GM12892 (cell line): ENCODE data around the gene PTPRN2.

Experiments used
- POLR2A ChIP-seq: IDR thresholded peaks from 2 replicates; pipeline ENCODE4 v1.6.1; 2011; ENCODE audit warnings: low read depth, low read length, control low read depth
- POLR2AphosphoS5 ChIP-seq: IDR thresholded peaks from 2 replicates; pipeline ENCODE4 v1.6.1; 2011; ENCODE audit warnings: low read depth, low read length, control low read depth
- TAF1 ChIP-seq: IDR thresholded peaks from 2 replicates; pipeline ENCODE4 v1.6.1; 2011; ENCODE audit warnings: low read depth, mild to moderate bottlenecking, control low read depth, low read length, borderline replicate concordance

DNA sequence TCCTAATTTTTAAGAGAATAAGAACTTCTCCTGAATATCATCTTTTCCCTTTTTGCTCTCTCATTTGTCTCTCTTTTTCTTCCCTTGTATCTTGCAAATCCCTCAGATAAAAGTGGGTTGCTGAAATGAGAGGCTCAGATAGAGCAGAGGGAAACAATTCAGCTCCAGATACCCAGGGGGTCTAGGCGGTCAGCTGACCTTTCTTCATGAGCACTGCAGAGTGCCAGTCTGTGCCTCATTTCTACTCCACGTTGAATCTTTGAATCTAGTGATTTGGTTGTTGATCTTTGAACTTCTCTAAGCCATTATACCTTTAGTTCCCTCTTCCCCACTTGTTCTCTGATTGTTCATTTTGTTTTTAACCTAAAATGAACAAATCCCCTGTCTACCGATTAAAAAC is 572.6 kb downstream of the PTPRN2 start:
- TF ChIP-seq POLR2AphosphoS5 (no peak), POLR2A (no peak), TAF1 (no peak)
